Measurements from ENCODE around the gene MRFAP1L1. TPM values are rescaled to one million over a fixed set of nuclear protein-coding genes. Genes with fewer than 3 reads are reported as not detected.

The MRFAP1L1 gene
- polyA plus RNA-seq, 1 donor (not counting 4 experiments of a cell fraction or from before 2014, with no cell fraction given) = 77.9 TPM

GRCh38 chr4:6752486-6752829 lies 42.8 kb upstream of the MRFAP1L1 start:
- H3K9me1 ChIP-seq (ENCODE audit: control insufficient read depth, extremely low read depth, insufficient read depth, low read length) = no peaks in the 10 kb centered on the region
- H3K36me3 ChIP-seq (ENCODE audit: control insufficient read depth in 2 of 2, extremely low read depth in 1 of 2, insufficient read depth in 2 of 2, low read length in 2 of 2) = no peaks in the 10 kb centered on the region
- no peak overlapping the region for H3K4me3 ChIP-seq (ENCODE audit: control insufficient read depth in 2 of 3, extremely low read depth in 1 of 3, insufficient read depth in 2 of 3, low read depth in 1 of 3, low read length in 3 of 3)
- peaks cover 16% of the 10 kb centered on the region for H3K4me1 ChIP-seq (ENCODE audit: control insufficient read depth, extremely low read depth, insufficient read depth, low read length)
- no peaks in the 10 kb centered on the region for H3K27me3 ChIP-seq (ENCODE audit: control insufficient read depth, extremely low read depth, insufficient read depth, low read length)
- dilution Hi-C loops (cut with MboI; ENCODE audit: extremely low pct_ligation_motif_present, low sequenced_read_pairs) = no loop called here
- H3K9ac ChIP-seq (ENCODE audit: control insufficient read depth, extremely low read depth, insufficient read depth, low read length) = no peak overlapping the region
- no peak overlapping the region for H2AFZ ChIP-seq (ENCODE audit: control insufficient read depth, low read length)
- no peaks in the 10 kb centered on the region for H3K9me3 ChIP-seq (ENCODE audit: control insufficient read depth, low read depth, low read length)
- no peak for DNase-seq (ENCODE audit: low read depth, low spot score)
- H4K20me1 ChIP-seq (ENCODE audit: control insufficient read depth, extremely low read depth, insufficient read depth, low read length) = no peaks in the 10 kb centered on the region
- no peak for TF ChIP-seq EZH2 (IDR thresholded peaks at IDR 0.05; ENCODE audit: low read length)
- TF ChIP-seq, protein P1, sequence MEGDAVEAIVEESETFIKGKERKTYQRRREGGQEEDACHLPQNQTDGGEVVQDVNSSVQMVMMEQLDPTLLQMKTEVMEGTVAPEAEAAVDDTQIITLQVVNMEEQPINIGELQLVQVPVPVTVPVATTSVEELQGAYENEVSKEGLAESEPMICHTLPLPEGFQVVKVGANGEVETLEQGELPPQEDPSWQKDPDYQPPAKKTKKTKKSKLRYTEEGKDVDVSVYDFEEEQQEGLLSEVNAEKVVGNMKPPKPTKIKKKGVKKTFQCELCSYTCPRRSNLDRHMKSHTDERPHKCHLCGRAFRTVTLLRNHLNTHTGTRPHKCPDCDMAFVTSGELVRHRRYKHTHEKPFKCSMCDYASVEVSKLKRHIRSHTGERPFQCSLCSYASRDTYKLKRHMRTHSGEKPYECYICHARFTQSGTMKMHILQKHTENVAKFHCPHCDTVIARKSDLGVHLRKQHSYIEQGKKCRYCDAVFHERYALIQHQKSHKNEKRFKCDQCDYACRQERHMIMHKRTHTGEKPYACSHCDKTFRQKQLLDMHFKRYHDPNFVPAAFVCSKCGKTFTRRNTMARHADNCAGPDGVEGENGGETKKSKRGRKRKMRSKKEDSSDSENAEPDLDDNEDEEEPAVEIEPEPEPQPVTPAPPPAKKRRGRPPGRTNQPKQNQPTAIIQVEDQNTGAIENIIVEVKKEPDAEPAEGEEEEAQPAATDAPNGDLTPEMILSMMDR (optimal IDR thresholded peaks at IDR 0.05 in 1 of 3, IDR thresholded peaks at IDR 0.05 in 1 of 3, conservative IDR thresholded peaks at IDR 0.05 in 1 of 3; ENCODE audit: extremely low read depth in 1 of 3, insufficient read depth in 2 of 3, low read length in 3 of 3) = no peak
- no peak overlapping the region for H3K27ac ChIP-seq (ENCODE audit: control insufficient read depth, insufficient read depth, low read length)
- H3K79me2 ChIP-seq (ENCODE audit: control insufficient read depth, insufficient read depth, low read length) = no peaks in the 10 kb centered on the region
- no peak for FAIRE-seq
- no peak overlapping the region for H3K4me2 ChIP-seq (ENCODE audit: control insufficient read depth, extremely low read depth, insufficient read depth, low read depth, low read length)

- Histone ChIP-seq H3K9ac (ENCODE audit: control insufficient read depth, extremely low read depth, insufficient read depth, low read length) (no peak overlapping the region), H3K27ac (ENCODE audit: control insufficient read depth, insufficient read depth, low read length) (no peak overlapping the region), H4K20me1 (ENCODE audit: control insufficient read depth, extremely low read depth, insufficient read depth, low read length) (no peaks in the 10 kb centered on the region), H3K4me3 (ENCODE audit: control insufficient read depth in 2 of 3, extremely low read depth in 1 of 3, insufficient read depth in 2 of 3, low read depth in 1 of 3, low read length in 3 of 3) (no peak overlapping the region), H3K4me1 (ENCODE audit: control insufficient read depth, extremely low read depth, insufficient read depth, low read length) (peaks cover 16% of the 10 kb centered on the region), H3K27me3 (ENCODE audit: control insufficient read depth, extremely low read depth, insufficient read depth, low read length) (peaks cover under 1% of the 10 kb centered on the region), H3K79me2 (ENCODE audit: control insufficient read depth, insufficient read depth, low read length) (no peaks in the 10 kb centered on the region), H3K4me2 (ENCODE audit: control insufficient read depth, extremely low read depth, insufficient read depth, low read depth, low read length) (no peak overlapping the region), H3K9me1 (ENCODE audit: control insufficient read depth, extremely low read depth, insufficient read depth, low read length) (no peaks in the 10 kb centered on the region), H3K9me3 (ENCODE audit: control insufficient read depth, low read depth, low read length) (no peaks in the 10 kb centered on the region), H2AFZ (ENCODE audit: control insufficient read depth, low read length) (no peak overlapping the region), H3K36me3 (ENCODE audit: control insufficient read depth in 2 of 2, extremely low read depth in 1 of 2, insufficient read depth in 2 of 2, low read length in 2 of 2) (no peaks in the 10 kb centered on the region)
- TF ChIP-seq EZH2 (IDR thresholded peaks at IDR 0.05; ENCODE audit: low read length) = no peak
- no peak for DNase-seq (ENCODE audit: low read depth, low spot score)
- FAIRE-seq = peak; percentile 9
- dilution Hi-C loops (cut with MboI; ENCODE audit: extremely low pct_ligation_motif_present, low sequenced_read_pairs) = no loop called here
Measured at GRCh38 chr4:6751611-6752485, 42.2 kb upstream of the MRFAP1L1 start.

All from keratinocyte (primary cell).